Naive thymus-derived CD4-positive, alpha-beta T cell (primary cell): Measurements from ENCODE around the gene GPR25. TPM values are rescaled to one million over a fixed set of nuclear protein-coding genes. Genes with fewer than 3 reads are reported as not detected.
A peak's percentile ranks its signal among the peaks of the same experiment; 100 is the strongest.

ENCODE experiments used
- ATAC-seq: fragments of 150-1000 bp; cut with Tn5 transposase; 2 replicates; pipeline ENCODE4 v1.10.0; 2021; ENCODE audit warnings: mild to moderate bottlenecking, moderate library complexity
- CTCF ChIA-PET: fragments of 350-600 bp; sonication (Branson Sonifier 250); formaldehyde crosslinking; loops from one replicate; lab custom pipeline; 2021; ENCODE audit warnings: antibody characterized with exemption; lab: Charles Lee
- POLR2A ChIA-PET: fragments of 350-600 bp; sonication (Branson Sonifier 250); formaldehyde crosslinking; loops from one replicate; lab custom pipeline; 2021; ENCODE audit warnings: antibody characterized with exemption, inconsistent platforms; lab: Charles Lee
- DNase-seq, 9 donors: peaks; one replicate each; pipeline versions ENCODE4 v3.0.0 to v3.0.0-alpha.2; 2020 to 2022; ENCODE audit warnings: mixed read lengths in 1 of 9
- H3K27ac ChIP-seq: one replicate; pipeline ENCODE4 v1.7.0; 2013; ENCODE audit warnings: mild to moderate bottlenecking, low read depth, low read length, moderate library complexity
- H3K27me3 ChIP-seq, 2 donors: one replicate each; pipeline ENCODE4 v1.7.0; 2013; ENCODE audit warnings: low read length in 2 of 2, mild to moderate bottlenecking in 2 of 2, moderate library complexity in 2 of 2; ENCODE audit not compliant: control insufficient read depth in 2 of 2, insufficient read depth in 2 of 2
- H3K36me3 ChIP-seq, 3 experiments: 1 replicate in 2 of 3; 2 replicates in 1 of 3; pipeline ENCODE4 v1.7.0; 2013; ENCODE audit warnings: low read length in 3 of 3, mild to moderate bottlenecking in 3 of 3, moderate library complexity in 1 of 3; ENCODE audit not compliant: insufficient read depth in 3 of 3, control insufficient read depth in 2 of 3
- H3K4me1 ChIP-seq, 2 donors: one replicate each; pipeline ENCODE4 v1.7.0; 2013; ENCODE audit warnings: low read length in 2 of 2, mild to moderate bottlenecking in 2 of 2, moderate library complexity in 1 of 2; ENCODE audit not compliant: control insufficient read depth in 2 of 2, insufficient read depth in 2 of 2
- H3K4me3 ChIP-seq: 2 replicates; pipeline ENCODE4 v1.7.0; 2013; ENCODE audit warnings: mild to moderate bottlenecking, low read length
- H3K9me3 ChIP-seq, 3 experiments: 1 replicate in 2 of 3; 2 replicates in 1 of 3; pipeline ENCODE4 v1.7.0; 2013; ENCODE audit warnings: low read length in 3 of 3; ENCODE audit not compliant: control insufficient read depth in 2 of 3
- H3K27ac Mint-ChIP-seq, 9 donors: one replicate each; pipeline ENCODE4 v1.8.0; 2020 to 2022; ENCODE audit warnings: mixed read lengths in 9 of 9, mild to moderate bottlenecking in 8 of 9, moderate library complexity in 5 of 9, inconsistent platforms in 2 of 9
- H3K27me3 Mint-ChIP-seq, 5 donors: one replicate each; pipeline ENCODE4 v1.8.0; 2021 to 2022; ENCODE audit warnings: mixed read lengths in 5 of 5, mild to moderate bottlenecking in 1 of 5
- H3K36me3 Mint-ChIP-seq, 5 donors: one replicate each; pipeline ENCODE4 v1.8.0; 2020 to 2022; ENCODE audit warnings: mixed read lengths in 5 of 5, mild to moderate bottlenecking in 3 of 5, inconsistent platforms in 1 of 5
- H3K4me1 Mint-ChIP-seq, 7 donors: one replicate each; pipeline ENCODE4 v1.8.0; 2020 to 2022; ENCODE audit warnings: mixed read lengths in 7 of 7, mild to moderate bottlenecking in 3 of 7, inconsistent platforms in 1 of 7
- H3K4me3 Mint-ChIP-seq, 10 donors: one replicate each; pipeline ENCODE4 v1.8.0; 2020 to 2022; ENCODE audit warnings: mild to moderate bottlenecking in 10 of 10, mixed read lengths in 10 of 10, moderate library complexity in 6 of 10, inconsistent platforms in 2 of 10
- H3K9me3 Mint-ChIP-seq, 11 donors: one replicate each; pipeline ENCODE4 v1.8.0; 2020 to 2022; ENCODE audit warnings: mixed read lengths in 11 of 11, mild to moderate bottlenecking in 4 of 11, inconsistent platforms in 1 of 11, moderate library complexity in 1 of 11
- intact Hi-C, 2 donors: fragments of 100-400 bp; cut with micrococcal nuclease; formaldehyde crosslinking; loops; one replicate each; pipeline ENCODE4 v1.15.1; 2023
- polyA plus RNA-seq, 2 donors: library from polyadenylated mRNA; unstranded; fragments of 300-500 nt; fragmentation: Illumina TruSeq; gene quantifications; one replicate each; pipeline ENCODE4 v1.2.3, GENCODE V29; 2021
- total RNA-seq, 6 experiments: library from RNA in 5 of 6; stranded (reverse) in 5 of 6; gene quantifications; 1 replicate in 5 of 6; 2 replicates in 1 of 6; pipeline ENCODE4 v1.2.3 and lab custom pipeline; 2021 to 2026

The GPR25 gene
- total and polyA plus RNA-seq, 7 experiments from 2014 or later: 0.48 to 1.8 (median 0.99) TPM; not detected in 1

- Mint-ChIP-seq H3K36me3 (no peaks in the 10 kb centered on the region), H3K27me3 (peaks cover 9 to 68% (median 17%) of the 10 kb centered on the region in 5 donors), H3K4me1 (peaks cover 27 to 44% (median 39%) of the 10 kb centered on the region in 7 donors), H3K9me3 (no peaks in the 10 kb centered on the region), H3K4me3 (peak overlapping the region in 8 of 10 donors; percentile 43 to 86 (median 73)), H3K27ac (no peak overlapping the region)
- intact Hi-C loops: loop anchor here in 1 of 2 donors (5.0 kb wide), 1 partner anchor 150 kb away; no protein-coding TSS in a partner anchor
- Histone ChIP-seq H3K9me3 (no peaks in the 10 kb centered on the region), H3K4me3 (no peak overlapping the region), H3K36me3 (no peaks in the 10 kb centered on the region), H3K4me1 (peaks cover 28 to 33% of the 10 kb centered on the region in 2 donors), H3K27me3 (peaks cover 0 to 5% of the 10 kb centered on the region in 2 donors), H3K27ac (no peak overlapping the region)
- ChIA-PET CTCF (no interaction called here), POLR2A (no interaction called here)
- no peak for DNase-seq
- ATAC-seq: no peak
These were observed 19.8 kb downstream of the GPR25 start for GRCh38 chr1:200892546-200892945.

GRCh38 chr1:200892958-200893357 lies 20.2 kb downstream of the GPR25 start:
- Histone ChIP-seq H3K36me3 (no peaks in the 10 kb centered on the region), H3K4me1 (peaks cover 24 to 29% of the 10 kb centered on the region in 2 donors), H3K27me3 (peaks cover 0 to 5% of the 10 kb centered on the region in 2 donors), H3K9me3 (no peaks in the 10 kb centered on the region), H3K27ac (no peak overlapping the region), H3K4me3 (no peak overlapping the region)
- H3K27ac Mint-ChIP-seq: no peak overlapping the region
- H3K9me3 Mint-ChIP-seq: no peaks in the 10 kb centered on the region
- ChIA-PET CTCF (no interaction called here), POLR2A (no interaction called here)
- no peaks in the 10 kb centered on the region for H3K36me3 Mint-ChIP-seq
- intact Hi-C loops: loop anchor here in 1 of 2 donors (5.0 kb wide), 1 partner anchor 149 kb away; no protein-coding TSS in a partner anchor
- H3K4me3 Mint-ChIP-seq: peak overlapping the region in 3 of 10 donors; percentile 9 to 43 (median 39)
- ATAC-seq (no peak), DNase-seq (no peak)
- peaks cover 22 to 40% (median 34%) of the 10 kb centered on the region in 7 donors for H3K4me1 Mint-ChIP-seq
- H3K27me3 Mint-ChIP-seq: peaks cover 9 to 69% (median 17%) of the 10 kb centered on the region in 5 donors

- Mint-ChIP-seq H3K4me1 (peaks cover 19 to 35% (median 29%) of the 10 kb centered on the region in 7 donors), H3K36me3 (no peaks in the 10 kb centered on the region), H3K27me3 (peaks cover 9 to 71% (median 17%) of the 10 kb centered on the region in 5 donors), H3K9me3 (no peaks in the 10 kb centered on the region), H3K27ac (no peak overlapping the region), H3K4me3 (peak overlapping the region in 1 of 10 donors; percentile 43)
- intact Hi-C loops: loop anchor here in 1 of 2 donors (5.0 kb wide), 1 partner anchor 149 kb away; no protein-coding TSS in a partner anchor
- DNase-seq (no peak), ATAC-seq (no peak)
- ChIA-PET CTCF (no interaction called here), POLR2A (no interaction called here)
- no peak overlapping the region for H3K27ac ChIP-seq
- no peaks in the 10 kb centered on the region for H3K36me3 ChIP-seq
- no peaks in the 10 kb centered on the region for H3K9me3 ChIP-seq
- peaks cover 0 to 5% of the 10 kb centered on the region in 2 donors for H3K27me3 ChIP-seq
- H3K4me1 ChIP-seq: peaks cover 19 to 24% of the 10 kb centered on the region in 2 donors
- no peak overlapping the region for H3K4me3 ChIP-seq
These were observed 20.7 kb downstream of the GPR25 start for GRCh38 chr1:200893411-200893901.

- Histone ChIP-seq H3K27me3 (peaks cover 0 to 5% of the 10 kb centered on the region in 2 donors), H3K27ac (no peak within 1 kb of the TSS), H3K4me3 (no peak within 1 kb of the TSS), H3K9me3 (no peaks in the 10 kb centered on the region), H3K36me3 (no peaks in the 10 kb centered on the region), H3K4me1 (peaks cover 5 to 10% of the 10 kb centered on the region in 2 donors)
- no peak within 1 kb of the TSS for H3K4me3 Mint-ChIP-seq
- peaks cover 9 to 76% (median 17%) of the 10 kb centered on the region in 5 donors for H3K27me3 Mint-ChIP-seq
- DNase-seq (no peak), ATAC-seq (no peak)
- no peaks in the 10 kb centered on the region for H3K36me3 Mint-ChIP-seq
- CTCF ChIA-PET: no interaction called here
- POLR2A ChIA-PET: no interaction called here
- no peaks in the 10 kb centered on the region for H3K9me3 Mint-ChIP-seq
- intact Hi-C loops: loop anchor here in 1 of 2 donors (5.0 kb wide), 1 partner anchor 147 kb away; no protein-coding TSS in a partner anchor
- peaks cover 7 to 23% (median 19%) of the 10 kb centered on the region in 7 donors for H3K4me1 Mint-ChIP-seq
- no peak within 1 kb of the TSS for H3K27ac Mint-ChIP-seq
These were observed 22.1 kb downstream of the GPR25 start, which contains the start of gene INAVA for GRCh38 chr1:200894712-200895442. INAVA (plus strand) TSS chr1:200894900; CDS start chr1:200898401, 3,501 bp downstream.

GRCh38 chr1:200895443-200895789 lies 22.6 kb downstream of the GPR25 start:
- H3K4me3 ChIP-seq: no peak overlapping the region
- Mint-ChIP-seq H3K27me3 (peaks cover 9 to 70% (median 17%) of the 10 kb centered on the region in 5 donors), H3K9me3 (no peaks in the 10 kb centered on the region), H3K36me3 (no peaks in the 10 kb centered on the region), H3K27ac (no peak overlapping the region), H3K4me3 (no peak overlapping the region), H3K4me1 (peaks cover 5 to 21% (median 16%) of the 10 kb centered on the region in 7 donors)
- no peaks in the 10 kb centered on the region for H3K9me3 ChIP-seq
- DNase-seq: no peak
- H3K27me3 ChIP-seq: peaks cover 0 to 5% of the 10 kb centered on the region in 2 donors
- H3K36me3 ChIP-seq: no peaks in the 10 kb centered on the region
- ATAC-seq: no peak
- ChIA-PET CTCF (no interaction called here), POLR2A (no interaction called here)
- no peak overlapping the region for H3K27ac ChIP-seq
- intact Hi-C loops: no loop called here
- peaks cover 0 to 8% of the 10 kb centered on the region in 2 donors for H3K4me1 ChIP-seq

- ATAC-seq (no peak), DNase-seq (no peak)
- peaks cover 9 to 66% (median 17%) of the 10 kb centered on the region in 5 donors for H3K27me3 Mint-ChIP-seq
- no peaks in the 10 kb centered on the region for H3K36me3 ChIP-seq
- H3K27ac ChIP-seq: no peak overlapping the region
- H3K36me3 Mint-ChIP-seq: no peaks in the 10 kb centered on the region
- ChIA-PET POLR2A (no interaction called here), CTCF (no interaction called here)
- H3K4me1 ChIP-seq: peaks cover 0 to 8% of the 10 kb centered on the region in 2 donors
- no peak overlapping the region for H3K4me3 Mint-ChIP-seq
- intact Hi-C loops: no loop called here
- peaks cover 0 to 17% (median 11%) of the 10 kb centered on the region in 7 donors for H3K4me1 Mint-ChIP-seq
- H3K27me3 ChIP-seq: peaks cover 0 to 5% of the 10 kb centered on the region in 2 donors
- H3K27ac Mint-ChIP-seq: no peak overlapping the region
- no peak overlapping the region for H3K4me3 ChIP-seq
- H3K9me3 Mint-ChIP-seq: no peaks in the 10 kb centered on the region
- no peaks in the 10 kb centered on the region for H3K9me3 ChIP-seq
These were observed 23.2 kb downstream of the GPR25 start for GRCh38 chr1:200895801-200896530.
